Panc1 (cell line): ENCODE data around the gene A4GNT.

Source experiments
- CTCF ChIP-seq: fragments of 450-650 bp; IDR thresholded peaks from 2 replicates; pipeline ENCODE4 v1.5.1; 2017; ENCODE audit warnings: mild to moderate bottlenecking
- POLR2AphosphoS5 ChIP-seq: IDR thresholded peaks from 2 replicates; pipeline ENCODE4 v1.6.1; 2012; ENCODE audit warnings: mild to moderate bottlenecking, low read depth, low read length, moderate library complexity
- REST ChIP-seq, 2 experiments: IDR thresholded peaks; 2 replicates each; pipeline ENCODE4 v1.6.1; 2011 to 2012; ENCODE audit warnings: low read depth in 2 of 2, control low read depth in 1 of 2, low read length in 1 of 2, mild to moderate bottlenecking in 1 of 2, moderate library complexity in 1 of 2; ENCODE audit not compliant: insufficient read depth in 1 of 2

GRCh38 chr3:138114988-138115971, 16.9 kb downstream of the A4GNT start, which contains the start of gene DZIP1L:
- TF ChIP-seq POLR2AphosphoS5 (no peak; the same call in none of the 2 replicates), CTCF (peak; percentile 92), REST (IDR thresholded peaks at IDR 0.05; ENCODE audit: insufficient read depth in 1 of 2, low read depth in 2 of 2, low read length in 1 of 2) (no peak)
